Liver (tissue), 9 donors: ENCODE results near the gene GRID1. TPM values are rescaled to one million over a fixed set of nuclear protein-coding genes. Genes with fewer than 3 reads are reported as not detected.

Experiments
- DNase-seq: peaks from one replicate; pipeline ENCODE4 v3.0.0-alpha.2; 2017; ENCODE audit warnings: low spot score
- H3K27ac ChIP-seq, 2 donors: one replicate each; pipeline ENCODE4 v1.7.0; 2013; ENCODE audit warnings: inconsistent platforms in 2 of 2, low read length in 2 of 2, control low read depth in 1 of 2, low read depth in 1 of 2, mild to moderate bottlenecking in 1 of 2
- H3K27me3 ChIP-seq, 4 donors: one replicate each; pipeline versions ENCODE4 v1.6.1 to v1.7.0; 2013; ENCODE audit warnings: low read length in 3 of 4, inconsistent platforms in 1 of 4, mild to moderate bottlenecking in 1 of 4, moderate library complexity in 1 of 4; ENCODE audit not compliant: control insufficient read depth in 4 of 4, insufficient read depth in 4 of 4
- H3K36me3 ChIP-seq, 4 donors: one replicate each; pipeline versions ENCODE4 v1.6.1 to v1.7.0; 2013; ENCODE audit warnings: low read length in 3 of 4, mild to moderate bottlenecking in 3 of 4, low read depth in 1 of 4, moderate library complexity in 1 of 4; ENCODE audit not compliant: control insufficient read depth in 4 of 4, insufficient read depth in 3 of 4
- H3K4me1 ChIP-seq, 4 donors: one replicate each; pipeline versions ENCODE4 v1.6.1 to v1.7.0; 2013; ENCODE audit warnings: low read length in 3 of 4, mild to moderate bottlenecking in 3 of 4, moderate library complexity in 1 of 4; ENCODE audit not compliant: control insufficient read depth in 4 of 4, insufficient read depth in 4 of 4
- H3K4me3 ChIP-seq, 3 donors: one replicate each; pipeline versions ENCODE4 v1.6.1 to v1.7.0; 2013; ENCODE audit warnings: low read length in 3 of 3, control low read depth in 1 of 3, low read depth in 1 of 3, mild to moderate bottlenecking in 1 of 3
- H3K9ac ChIP-seq, 2 donors: one replicate each; pipeline ENCODE4 v1.7.0; 2013; ENCODE audit warnings: low read length in 2 of 2, mild to moderate bottlenecking in 2 of 2, moderate library complexity in 2 of 2, control low read depth in 1 of 2, low read depth in 1 of 2
- H3K9me3 ChIP-seq, 4 donors: one replicate each; pipeline versions ENCODE4 v1.6.1 to v1.7.0; 2013; ENCODE audit warnings: low read length in 3 of 4; ENCODE audit not compliant: control insufficient read depth in 4 of 4
- EGR1 ChIP-seq, 2 donors: IDR thresholded peaks; 2 replicates each; pipeline ENCODE4 v1.6.1; 2016 to 2018; ENCODE audit warnings: antibody characterized with exemption in 2 of 2, low read depth in 2 of 2
- FOXA1 ChIP-seq: IDR thresholded peaks from 2 replicates; pipeline ENCODE4 v1.6.1; 2016; ENCODE audit warnings: antibody characterized with exemption
- GABPA ChIP-seq, 2 donors: IDR thresholded peaks in 1 of 2; conservative IDR thresholded peaks in 1 of 2; 2 replicates each; pipeline ENCODE4 v1.6.1; 2016; ENCODE audit warnings: antibody characterized with exemption in 2 of 2, mild to moderate bottlenecking in 1 of 2, moderate library complexity in 1 of 2
- HNF4A ChIP-seq, 2 donors: conservative IDR thresholded peaks; 2 replicates each; pipeline ENCODE4 v1.6.1; 2016; ENCODE audit warnings: antibody characterized with exemption in 2 of 2, mild to moderate bottlenecking in 2 of 2
- HNF4G ChIP-seq: IDR thresholded peaks from 2 replicates; pipeline ENCODE4 v1.6.1; 2016; ENCODE audit warnings: antibody characterized with exemption
- NR2F2 ChIP-seq: IDR thresholded peaks from 2 replicates; pipeline ENCODE4 v1.6.1; 2016; ENCODE audit warnings: antibody characterized with exemption
- RAD21 ChIP-seq, 2 donors: IDR thresholded peaks; 2 replicates each; pipeline ENCODE4 v1.6.1; 2016; ENCODE audit warnings: antibody characterized with exemption in 2 of 2, mild to moderate bottlenecking in 2 of 2
- RXRA ChIP-seq, 2 donors: IDR thresholded peaks; 2 replicates each; pipeline ENCODE4 v1.6.1; 2017 to 2018; ENCODE audit warnings: antibody characterized with exemption in 2 of 2, mild to moderate bottlenecking in 1 of 2
- SP1 ChIP-seq: IDR thresholded peaks from 2 replicates; pipeline ENCODE4 v1.6.1; 2018; ENCODE audit warnings: antibody characterized with exemption, mild to moderate bottlenecking
- TAF1 ChIP-seq: conservative IDR thresholded peaks from 2 replicates; pipeline ENCODE4 v1.6.1; 2016; ENCODE audit warnings: antibody characterized with exemption, mild to moderate bottlenecking
- YY1 ChIP-seq: IDR thresholded peaks from 2 replicates; pipeline ENCODE4 v1.6.1; 2016; ENCODE audit warnings: antibody characterized with exemption, mild to moderate bottlenecking
- WGBS: extraction: QIAGEN DNeasy Blood & Tissue Kit; methylation state at CpG from one replicate; pipeline ENCODE4 v1.1.7; 2013; 5-methylcytosine and 5-hydroxymethylcytosine counted together
- polyA plus RNA-seq, 2 donors: library from polyadenylated mRNA; stranded (reverse) in 1 of 2; unstranded in 1 of 2; fragments of 200-250 nt in 1 of 2; fragments of >200 nt in 1 of 2; fragmentation: Nextera tagmentation in 1 of 2; extraction: Ambion mirVana in 1 of 2; gene quantifications; one replicate each; pipeline versions ENCODE4 v1.2.1 to v1.2.3, GENCODE V29; 2013 to 2015
- total RNA-seq, 2 donors: library from RNA; depleted of rRNA; stranded (reverse); fragments of >200 nt; gene quantifications; one replicate each; pipeline ENCODE4 v1.2.3, GENCODE V29; 2014
- TF ChIP-seq, protein P1 (sequence below): IDR thresholded peaks from 2 replicates; pipeline ENCODE4 v1.6.1; 2016; ENCODE audit warnings: antibody characterized with exemption
- TF ChIP-seq, protein P2 (sequence below): IDR thresholded peaks from 2 replicates; pipeline ENCODE4 v1.6.1; 2016; ENCODE audit warnings: antibody characterized with exemption, mild to moderate bottlenecking
- TF ChIP-seq, protein P3 (sequence below): IDR thresholded peaks from 2 replicates; pipeline ENCODE4 v1.6.1; 2016; ENCODE audit warnings: antibody characterized with exemption
- TF ChIP-seq, protein P4 (sequence below): fragments of 150-350 bp; IDR thresholded peaks from 2 replicates; pipeline ENCODE4 v1.5.1; 2017; ENCODE audit warnings: improper control_type of control experiment, low read depth, low read length; ENCODE audit not compliant: missing input control
- donor health status: healthy.
- donor health status: healthy.
- donor health status: healthy.
- donor health status: healthy.
- donor health status: healthy.

GRID1 gene
- total and polyA plus RNA-seq, 4 donors, result 0.09 to 0.17 (median 0.14) TPM; not detected in 1

DNA sequence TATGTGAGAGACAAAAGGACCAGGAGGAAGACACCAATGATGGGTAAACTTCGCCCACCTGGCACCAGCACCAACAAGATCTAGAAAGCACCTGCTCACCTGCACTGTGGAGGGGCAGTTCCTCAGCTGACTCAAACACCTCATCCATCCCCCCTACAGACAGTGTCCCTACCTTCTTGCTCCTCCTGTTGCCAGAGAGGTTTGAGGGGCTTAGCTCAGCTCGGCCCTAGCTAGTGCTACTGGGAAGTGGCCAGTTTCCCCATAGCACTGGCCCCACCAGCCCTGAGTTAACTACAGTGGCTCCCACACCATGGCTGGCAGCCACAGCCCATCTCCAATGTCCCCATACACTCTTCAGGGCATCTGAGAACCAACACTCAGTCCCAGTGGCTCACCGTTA, 70.8 kb downstream of the GRID1 start:
- H3K4me1 ChIP-seq, result no peaks in the 10 kb centered on the region
- no peak for DNase-seq
- no peaks in the 10 kb centered on the region for H3K36me3 ChIP-seq
- no peak for TF ChIP-seq EGR1 (IDR thresholded peaks at IDR 0.05; ENCODE audit: low read depth in 2 of 2)
- no peak for TF ChIP-seq SP1
- TF ChIP-seq HNF4A (conservative IDR thresholded peaks at IDR 0.05), result no peak
- TF ChIP-seq GABPA (IDR thresholded peaks at IDR 0.05 in 1 of 2, conservative IDR thresholded peaks at IDR 0.05 in 1 of 2), result no peak
- TF ChIP-seq, protein P1, sequence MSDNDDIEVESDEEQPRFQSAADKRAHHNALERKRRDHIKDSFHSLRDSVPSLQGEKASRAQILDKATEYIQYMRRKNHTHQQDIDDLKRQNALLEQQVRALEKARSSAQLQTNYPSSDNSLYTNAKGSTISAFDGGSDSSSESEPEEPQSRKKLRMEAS, result no peak
- no peak for TF ChIP-seq FOXA1
- no peak for TF ChIP-seq RXRA (IDR thresholded peaks at IDR 0.05)
- no peak for TF ChIP-seq YY1
- TF ChIP-seq, protein P2, sequence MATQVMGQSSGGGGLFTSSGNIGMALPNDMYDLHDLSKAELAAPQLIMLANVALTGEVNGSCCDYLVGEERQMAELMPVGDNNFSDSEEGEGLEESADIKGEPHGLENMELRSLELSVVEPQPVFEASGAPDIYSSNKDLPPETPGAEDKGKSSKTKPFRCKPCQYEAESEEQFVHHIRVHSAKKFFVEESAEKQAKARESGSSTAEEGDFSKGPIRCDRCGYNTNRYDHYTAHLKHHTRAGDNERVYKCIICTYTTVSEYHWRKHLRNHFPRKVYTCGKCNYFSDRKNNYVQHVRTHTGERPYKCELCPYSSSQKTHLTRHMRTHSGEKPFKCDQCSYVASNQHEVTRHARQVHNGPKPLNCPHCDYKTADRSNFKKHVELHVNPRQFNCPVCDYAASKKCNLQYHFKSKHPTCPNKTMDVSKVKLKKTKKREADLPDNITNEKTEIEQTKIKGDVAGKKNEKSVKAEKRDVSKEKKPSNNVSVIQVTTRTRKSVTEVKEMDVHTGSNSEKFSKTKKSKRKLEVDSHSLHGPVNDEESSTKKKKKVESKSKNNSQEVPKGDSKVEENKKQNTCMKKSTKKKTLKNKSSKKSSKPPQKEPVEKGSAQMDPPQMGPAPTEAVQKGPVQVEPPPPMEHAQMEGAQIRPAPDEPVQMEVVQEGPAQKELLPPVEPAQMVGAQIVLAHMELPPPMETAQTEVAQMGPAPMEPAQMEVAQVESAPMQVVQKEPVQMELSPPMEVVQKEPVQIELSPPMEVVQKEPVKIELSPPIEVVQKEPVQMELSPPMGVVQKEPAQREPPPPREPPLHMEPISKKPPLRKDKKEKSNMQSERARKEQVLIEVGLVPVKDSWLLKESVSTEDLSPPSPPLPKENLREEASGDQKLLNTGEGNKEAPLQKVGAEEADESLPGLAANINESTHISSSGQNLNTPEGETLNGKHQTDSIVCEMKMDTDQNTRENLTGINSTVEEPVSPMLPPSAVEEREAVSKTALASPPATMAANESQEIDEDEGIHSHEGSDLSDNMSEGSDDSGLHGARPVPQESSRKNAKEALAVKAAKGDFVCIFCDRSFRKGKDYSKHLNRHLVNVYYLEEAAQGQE, result no peak
- no peak for TF ChIP-seq TAF1
- no peak overlapping the region for H3K4me3 ChIP-seq
- H3K27ac ChIP-seq, result no peak overlapping the region
- WGBS, result 80% methylated on average over 3 of the region's 3 CpGs
- no peak overlapping the region for H3K9ac ChIP-seq
- H3K9me3 ChIP-seq, result no peaks in the 10 kb centered on the region
- peaks cover 0 to 3% (median 0%) of the 10 kb centered on the region in 4 donors for H3K27me3 ChIP-seq

DNA sequence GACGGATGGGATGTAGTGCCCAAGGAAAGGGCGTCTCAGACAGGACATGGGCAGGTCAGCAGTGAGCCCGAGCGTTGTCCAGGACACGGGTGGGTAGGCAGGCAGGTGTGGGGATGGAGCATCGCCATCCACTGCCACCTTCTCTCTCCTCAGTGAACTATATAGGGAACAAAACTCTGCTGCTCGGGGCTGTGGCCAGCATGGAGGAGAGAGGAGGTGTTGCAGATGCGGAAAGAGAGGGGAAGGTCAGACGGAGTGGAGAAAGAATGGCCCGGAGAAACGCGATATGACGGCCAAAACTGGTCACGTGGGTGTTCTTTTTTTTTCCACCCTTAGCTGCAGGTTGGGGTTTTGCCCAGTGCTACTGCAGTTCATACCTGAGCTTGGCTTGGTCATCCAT, 71.2 kb downstream of the GRID1 start:
- Histone ChIP-seq H3K9me3 (no peaks in the 10 kb centered on the region), H3K9ac (no peak overlapping the region), H3K4me3 (no peak overlapping the region), H3K4me1 (no peaks in the 10 kb centered on the region), H3K27ac (no peak overlapping the region), H3K27me3 (peaks cover 0 to 3% (median 0%) of the 10 kb centered on the region in 4 donors), H3K36me3 (no peaks in the 10 kb centered on the region)
- 83% methylated on average over 14 of the region's 14 CpGs for WGBS
- TF ChIP-seq EGR1 (IDR thresholded peaks at IDR 0.05; ENCODE audit: low read depth in 2 of 2), result no peak
- no peak for TF ChIP-seq GABPA (IDR thresholded peaks at IDR 0.05 in 1 of 2, conservative IDR thresholded peaks at IDR 0.05 in 1 of 2)
- TF ChIP-seq HNF4G, result no peak
- no peak for TF ChIP-seq RAD21 (IDR thresholded peaks at IDR 0.05)
- TF ChIP-seq, protein P3, sequence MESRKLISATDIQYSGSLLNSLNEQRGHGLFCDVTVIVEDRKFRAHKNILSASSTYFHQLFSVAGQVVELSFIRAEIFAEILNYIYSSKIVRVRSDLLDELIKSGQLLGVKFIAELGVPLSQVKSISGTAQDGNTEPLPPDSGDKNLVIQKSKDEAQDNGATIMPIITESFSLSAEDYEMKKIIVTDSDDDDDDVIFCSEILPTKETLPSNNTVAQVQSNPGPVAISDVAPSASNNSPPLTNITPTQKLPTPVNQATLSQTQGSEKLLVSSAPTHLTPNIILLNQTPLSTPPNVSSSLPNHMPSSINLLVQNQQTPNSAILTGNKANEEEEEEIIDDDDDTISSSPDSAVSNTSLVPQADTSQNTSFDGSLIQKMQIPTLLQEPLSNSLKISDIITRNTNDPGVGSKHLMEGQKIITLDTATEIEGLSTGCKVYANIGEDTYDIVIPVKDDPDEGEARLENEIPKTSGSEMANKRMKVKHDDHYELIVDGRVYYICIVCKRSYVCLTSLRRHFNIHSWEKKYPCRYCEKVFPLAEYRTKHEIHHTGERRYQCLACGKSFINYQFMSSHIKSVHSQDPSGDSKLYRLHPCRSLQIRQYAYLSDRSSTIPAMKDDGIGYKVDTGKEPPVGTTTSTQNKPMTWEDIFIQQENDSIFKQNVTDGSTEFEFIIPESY, result no peak
- TF ChIP-seq, protein P1, result no peak
- no peak for TF ChIP-seq HNF4A (conservative IDR thresholded peaks at IDR 0.05)
- TF ChIP-seq SP1, result no peak
- TF ChIP-seq, protein P2, result no peak
- TF ChIP-seq NR2F2, result no peak
- no peak for TF ChIP-seq FOXA1
- TF ChIP-seq, protein P4, sequence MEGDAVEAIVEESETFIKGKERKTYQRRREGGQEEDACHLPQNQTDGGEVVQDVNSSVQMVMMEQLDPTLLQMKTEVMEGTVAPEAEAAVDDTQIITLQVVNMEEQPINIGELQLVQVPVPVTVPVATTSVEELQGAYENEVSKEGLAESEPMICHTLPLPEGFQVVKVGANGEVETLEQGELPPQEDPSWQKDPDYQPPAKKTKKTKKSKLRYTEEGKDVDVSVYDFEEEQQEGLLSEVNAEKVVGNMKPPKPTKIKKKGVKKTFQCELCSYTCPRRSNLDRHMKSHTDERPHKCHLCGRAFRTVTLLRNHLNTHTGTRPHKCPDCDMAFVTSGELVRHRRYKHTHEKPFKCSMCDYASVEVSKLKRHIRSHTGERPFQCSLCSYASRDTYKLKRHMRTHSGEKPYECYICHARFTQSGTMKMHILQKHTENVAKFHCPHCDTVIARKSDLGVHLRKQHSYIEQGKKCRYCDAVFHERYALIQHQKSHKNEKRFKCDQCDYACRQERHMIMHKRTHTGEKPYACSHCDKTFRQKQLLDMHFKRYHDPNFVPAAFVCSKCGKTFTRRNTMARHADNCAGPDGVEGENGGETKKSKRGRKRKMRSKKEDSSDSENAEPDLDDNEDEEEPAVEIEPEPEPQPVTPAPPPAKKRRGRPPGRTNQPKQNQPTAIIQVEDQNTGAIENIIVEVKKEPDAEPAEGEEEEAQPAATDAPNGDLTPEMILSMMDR, result no peak
- DNase-seq, result no peak
